HEK293 (cell line): ENCODE data around the gene CACNA1D.

Experiments used
- CTCF ChIA-PET: fragments of 350-600 bp; formaldehyde crosslinking; extraction: SDS; loops from one replicate; lab custom pipeline; 2021; ENCODE audit warnings: antibody characterized with exemption; lab: Yijun Ruan, JAX
- POLR2A ChIA-PET: fragments of 300-600 bp; formaldehyde crosslinking; extraction: SDS; loops from one replicate; lab custom pipeline; 2020; ENCODE audit warnings: antibody characterized with exemption, inconsistent platforms; lab: Yijun Ruan, JAX
- H3K27ac ChIP-seq: fragments of 200-500 bp; sonication (Bioruptor generic); 2 replicates; pipeline ENCODE4 v1.5.1; 2014; ENCODE audit warnings: low read depth, low read length, control low read depth, inconsistent platforms; ENCODE audit errors: extremely low read depth
- H3K36me3 ChIP-seq, 2 experiments: fragments of 200-500 bp in 1 of 2; sonication (Bioruptor generic) in 1 of 2; 1 replicate in 1 of 2; 2 replicates in 1 of 2; pipeline ENCODE4 v1.5.1; 2014 to 2017; ENCODE audit warnings: inconsistent platforms in 2 of 2, low read length in 2 of 2; ENCODE audit not compliant: control insufficient read depth in 2 of 2, insufficient read depth in 1 of 2
- H3K4me1 ChIP-seq: fragments of 200-500 bp; sonication (Bioruptor generic); 2 replicates; pipeline ENCODE4 v1.5.1; 2014; ENCODE audit warnings: mild to moderate bottlenecking, low read length, inconsistent platforms; ENCODE audit not compliant: control insufficient read depth, insufficient read depth
- H3K4me3 ChIP-seq: 2 replicates; pipeline ENCODE4 v1.5.1; 2011; ENCODE audit warnings: low read depth, mild to moderate bottlenecking, control low read depth, low read length, moderate library complexity
- H3K9me3 ChIP-seq: fragments of 200-500 bp; sonication (Bioruptor generic); 2 replicates; pipeline ENCODE4 v1.5.1; 2014; ENCODE audit warnings: low read depth, low read length, inconsistent platforms; ENCODE audit not compliant: control insufficient read depth, insufficient read depth
- GFI1B ChIP-seq: fragments of 450-650 bp; formaldehyde crosslinking; IDR thresholded peaks from 2 replicates; pipeline ENCODE4 v1.5.1; 2016; ENCODE audit warnings: missing biosample characterization, missing genetic modification characterization
- GLIS2 ChIP-seq: fragments of 450-650 bp; formaldehyde crosslinking; IDR thresholded peaks from 2 replicates; pipeline ENCODE4 v1.5.1; 2016; ENCODE audit warnings: missing biosample characterization, missing genetic modification characterization
- HOXD13 ChIP-seq: sonication (generic); formaldehyde crosslinking; IDR thresholded peaks from 2 replicates; pipeline ENCODE4 v1.8.0; 2022; ENCODE audit warnings: missing genetic modification reagents, borderline replicate concordance
- OSR2 ChIP-seq: fragments of 450-650 bp; formaldehyde crosslinking; IDR thresholded peaks from 2 replicates; pipeline ENCODE4 v1.5.1; 2016; ENCODE audit warnings: missing biosample characterization, missing genetic modification characterization
- SP2 ChIP-seq: fragments of 450-650 bp; formaldehyde crosslinking; IDR thresholded peaks from 2 replicates; pipeline ENCODE4 v1.5.1; 2016; ENCODE audit warnings: missing biosample characterization, missing genetic modification characterization
- SP3 ChIP-seq: fragments of 450-650 bp; formaldehyde crosslinking; IDR thresholded peaks from 2 replicates; pipeline ENCODE4 v1.5.1; 2016; ENCODE audit warnings: missing biosample characterization, missing genetic modification characterization
- TCF7L2 ChIP-seq: IDR thresholded peaks from 2 replicates; pipeline ENCODE4 v1.6.1; 2011; ENCODE audit warnings: low read depth, mild to moderate bottlenecking, inconsistent platforms, low read length, moderate library complexity, borderline replicate concordance
- TRIM28 ChIP-seq: IDR thresholded peaks from 2 replicates; pipeline ENCODE4 v1.6.1; 2011; ENCODE audit warnings: low read length, control low read depth, borderline replicate concordance
- ZBTB1 ChIP-seq: fragments of 450-650 bp; formaldehyde crosslinking; IDR thresholded peaks from 2 replicates; pipeline ENCODE4 v1.5.1; 2016; ENCODE audit warnings: missing biosample characterization, missing genetic modification characterization
- ZFP3 ChIP-seq: fragments of 450-650 bp; formaldehyde crosslinking; IDR thresholded peaks from 2 replicates; pipeline ENCODE4 v1.5.1; 2016; ENCODE audit warnings: low read depth, missing biosample characterization, missing genetic modification characterization
- ZNF112 ChIP-seq: fragments of 450-650 bp; formaldehyde crosslinking; IDR thresholded peaks from 2 replicates; pipeline ENCODE4 v1.5.0; 2017; ENCODE audit warnings: missing biosample characterization, missing genetic modification characterization
- ZNF155 ChIP-seq: fragments of 450-650 bp; formaldehyde crosslinking; IDR thresholded peaks from 2 replicates; pipeline ENCODE4 v1.5.1; 2016; ENCODE audit warnings: missing biosample characterization, missing genetic modification characterization
- ZNF16 ChIP-seq: fragments of 450-650 bp; formaldehyde crosslinking; IDR thresholded peaks from 2 replicates; pipeline ENCODE4 v1.5.1; 2016; ENCODE audit warnings: low read depth, missing biosample characterization, missing genetic modification characterization
- ZNF2 ChIP-seq: fragments of 450-650 bp; formaldehyde crosslinking; IDR thresholded peaks from 2 replicates; pipeline ENCODE4 v1.5.1; 2016; ENCODE audit warnings: missing biosample characterization, missing genetic modification characterization
- ZNF214 ChIP-seq: fragments of 450-650 bp; formaldehyde crosslinking; IDR thresholded peaks from 2 replicates; pipeline ENCODE4 v1.5.1; 2017; ENCODE audit warnings: missing biosample characterization, mild to moderate bottlenecking, missing genetic modification characterization, borderline replicate concordance
- ZNF366 ChIP-seq: fragments of 450-650 bp; formaldehyde crosslinking; conservative IDR thresholded peaks from 2 replicates; pipeline ENCODE4 v1.5.1; 2016; ENCODE audit warnings: missing biosample characterization, missing genetic modification characterization
- ZNF514 ChIP-seq: fragments of 450-650 bp; formaldehyde crosslinking; IDR thresholded peaks from 2 replicates; pipeline ENCODE4 v1.5.1; 2016; ENCODE audit warnings: missing biosample characterization, missing genetic modification characterization
- ZNF549 ChIP-seq: fragments of 450-650 bp; IDR thresholded peaks from 2 replicates; pipeline ENCODE4 v1.5.1; 2018; ENCODE audit warnings: missing biosample characterization, missing genetic modification characterization, mild to moderate bottlenecking, inconsistent platforms, moderate library complexity
- ZNF623 ChIP-seq: fragments of 450-650 bp; formaldehyde crosslinking; IDR thresholded peaks from 2 replicates; pipeline ENCODE4 v1.5.1; 2016; ENCODE audit warnings: missing biosample characterization, missing genetic modification characterization
- ZNF626 ChIP-seq: fragments of 450-650 bp; sonication (Bioruptor Pico); formaldehyde crosslinking; IDR thresholded peaks from 2 replicates; pipeline ENCODE4 v1.5.1; 2018; ENCODE audit warnings: missing biosample characterization, missing genetic modification characterization, inconsistent platforms
- ZNF785 ChIP-seq: fragments of 450-650 bp; formaldehyde crosslinking; IDR thresholded peaks from 2 replicates; pipeline ENCODE4 v1.5.1; 2016; ENCODE audit warnings: missing biosample characterization, missing genetic modification characterization
- ZNF830 ChIP-seq: fragments of 450-650 bp; IDR thresholded peaks from 2 replicates; pipeline ENCODE4 v1.5.0; 2018; ENCODE audit warnings: missing biosample characterization, missing genetic modification characterization, low read depth, mild to moderate bottlenecking, moderate library complexity
- ZNF843 ChIP-seq: fragments of 450-650 bp; formaldehyde crosslinking; IDR thresholded peaks from 2 replicates; pipeline ENCODE4 v1.5.1; 2016; ENCODE audit warnings: missing biosample characterization, missing genetic modification characterization
- ZSCAN16 ChIP-seq: fragments of 450-650 bp; formaldehyde crosslinking; IDR thresholded peaks from 2 replicates; pipeline ENCODE4 v1.5.1; 2016; ENCODE audit warnings: missing biosample characterization, missing genetic modification characterization
- TF ChIP-seq, protein P1 (sequence below): fragments of 450-650 bp; formaldehyde crosslinking; IDR thresholded peaks from 2 replicates; pipeline ENCODE4 v1.5.1; 2016; ENCODE audit warnings: missing biosample characterization, missing genetic modification characterization
- TF ChIP-seq, protein P2 (sequence below): fragments of 450-650 bp; formaldehyde crosslinking; IDR thresholded peaks from 2 replicates; pipeline ENCODE4 v1.5.1; 2016; ENCODE audit warnings: missing biosample characterization, missing genetic modification characterization
- TF ChIP-seq, protein P3 (sequence below): fragments of 450-650 bp; formaldehyde crosslinking; IDR thresholded peaks from 2 replicates; pipeline ENCODE4 v1.5.1; 2016; ENCODE audit warnings: missing biosample characterization, missing genetic modification characterization, borderline replicate concordance
- TF ChIP-seq, protein P4 (sequence below): fragments of 450-650 bp; formaldehyde crosslinking; IDR thresholded peaks from 2 replicates; pipeline ENCODE4; 2016; ENCODE audit warnings: missing biosample characterization, missing genetic modification characterization
- TF ChIP-seq, protein P5 (sequence below): fragments of 450-650 bp; formaldehyde crosslinking; IDR thresholded peaks from 2 replicates; pipeline ENCODE4 v1.5.1; 2016; ENCODE audit warnings: missing biosample characterization, missing genetic modification characterization

The CACNA1D gene

DNA sequence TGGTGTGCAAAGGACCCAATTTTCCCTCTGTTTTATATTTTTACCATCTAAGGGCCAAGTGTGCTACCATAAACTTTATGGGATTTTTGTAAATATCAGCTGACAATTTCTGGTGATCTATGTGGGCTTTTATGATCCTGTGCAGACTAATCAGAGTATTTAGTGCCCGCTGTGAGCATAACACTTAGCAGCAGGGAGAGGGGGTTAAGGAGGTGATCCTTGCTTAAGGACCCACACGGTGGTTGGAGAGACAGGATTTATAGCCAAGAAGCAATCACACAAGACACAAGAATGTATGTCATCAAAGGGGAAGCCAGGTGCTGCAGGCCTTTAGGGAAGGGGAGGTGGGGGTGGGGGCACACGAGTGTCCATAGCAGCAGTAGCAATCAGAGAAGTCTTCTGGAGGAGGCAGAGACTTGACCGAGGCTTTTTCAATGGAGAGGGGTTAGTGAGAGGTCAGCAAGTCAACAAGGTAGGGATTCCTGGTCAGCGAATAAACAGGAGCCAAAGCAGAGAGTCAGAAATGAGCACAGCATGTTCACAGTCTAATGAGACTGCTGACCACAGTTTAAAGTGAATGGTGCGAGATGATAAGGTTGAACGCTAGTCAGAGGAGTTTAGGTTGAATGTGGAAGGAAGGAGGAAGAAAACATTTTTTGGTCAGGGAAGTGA, 4.5 kb upstream of the CACNA1D start:
- CTCF ChIA-PET, result interaction anchor here (0.8 kb wide), 1 partner anchor 12 kb away, joined by 3 read pairs; no protein-coding TSS in a partner anchor
- Histone ChIP-seq H3K36me3 (no peaks in the 10 kb centered on the region), H3K4me1 (no peaks in the 10 kb centered on the region), H3K27ac (no peak overlapping the region), H3K9me3 (no peaks in the 10 kb centered on the region), H3K4me3 (no peak overlapping the region)
- POLR2A ChIA-PET, result no interaction called here
- TF ChIP-seq ZNF830 (tag by site-specific recombination), result no peak
- TF ChIP-seq ZNF626, result no peak
- no peak for TF ChIP-seq ZNF623 (tag by site-specific recombination)
- peak; percentile 75 for TF ChIP-seq OSR2
- TF ChIP-seq, protein P1, sequence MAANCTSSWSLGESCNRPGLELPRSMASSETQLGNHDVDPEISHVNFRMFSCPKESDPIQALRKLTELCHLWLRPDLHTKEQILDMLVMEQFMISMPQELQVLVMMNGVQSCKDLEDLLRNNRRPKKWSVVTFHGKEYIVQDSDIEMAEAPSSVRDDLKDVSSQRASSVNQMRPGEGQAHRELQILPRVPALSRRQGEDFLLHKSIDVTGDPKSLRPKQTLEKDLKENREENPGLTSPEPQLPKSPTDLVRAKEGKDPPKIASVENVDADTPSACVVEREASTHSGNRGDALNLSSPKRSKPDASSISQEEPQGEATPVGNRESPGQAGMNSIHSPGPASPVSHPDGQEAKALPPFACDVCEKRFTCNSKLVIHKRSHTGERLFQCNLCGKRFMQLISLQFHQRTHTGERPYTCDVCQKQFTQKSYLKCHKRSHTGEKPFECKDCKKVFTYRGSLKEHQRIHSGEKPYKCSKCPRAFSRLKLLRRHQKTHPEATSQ (tag by site-specific recombination), result no peak
- TF ChIP-seq ZNF2 (tag by site-specific recombination), result no peak
- TF ChIP-seq, protein P2, sequence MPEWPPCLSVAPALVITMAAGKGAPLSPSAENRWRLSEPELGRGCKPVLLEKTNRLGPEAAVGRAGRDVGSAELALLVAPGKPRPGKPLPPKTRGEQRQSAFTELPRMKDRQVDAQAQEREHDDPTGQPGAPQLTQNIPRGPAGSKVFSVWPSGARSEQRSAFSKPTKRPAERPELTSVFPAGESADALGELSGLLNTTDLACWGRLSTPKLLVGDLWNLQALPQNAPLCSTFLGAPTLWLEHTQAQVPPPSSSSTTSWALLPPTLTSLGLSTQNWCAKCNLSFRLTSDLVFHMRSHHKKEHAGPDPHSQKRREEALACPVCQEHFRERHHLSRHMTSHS, result no peak
- no peak for TF ChIP-seq HOXD13 (CRISPR knock-in tag)
- TF ChIP-seq, protein P3, sequence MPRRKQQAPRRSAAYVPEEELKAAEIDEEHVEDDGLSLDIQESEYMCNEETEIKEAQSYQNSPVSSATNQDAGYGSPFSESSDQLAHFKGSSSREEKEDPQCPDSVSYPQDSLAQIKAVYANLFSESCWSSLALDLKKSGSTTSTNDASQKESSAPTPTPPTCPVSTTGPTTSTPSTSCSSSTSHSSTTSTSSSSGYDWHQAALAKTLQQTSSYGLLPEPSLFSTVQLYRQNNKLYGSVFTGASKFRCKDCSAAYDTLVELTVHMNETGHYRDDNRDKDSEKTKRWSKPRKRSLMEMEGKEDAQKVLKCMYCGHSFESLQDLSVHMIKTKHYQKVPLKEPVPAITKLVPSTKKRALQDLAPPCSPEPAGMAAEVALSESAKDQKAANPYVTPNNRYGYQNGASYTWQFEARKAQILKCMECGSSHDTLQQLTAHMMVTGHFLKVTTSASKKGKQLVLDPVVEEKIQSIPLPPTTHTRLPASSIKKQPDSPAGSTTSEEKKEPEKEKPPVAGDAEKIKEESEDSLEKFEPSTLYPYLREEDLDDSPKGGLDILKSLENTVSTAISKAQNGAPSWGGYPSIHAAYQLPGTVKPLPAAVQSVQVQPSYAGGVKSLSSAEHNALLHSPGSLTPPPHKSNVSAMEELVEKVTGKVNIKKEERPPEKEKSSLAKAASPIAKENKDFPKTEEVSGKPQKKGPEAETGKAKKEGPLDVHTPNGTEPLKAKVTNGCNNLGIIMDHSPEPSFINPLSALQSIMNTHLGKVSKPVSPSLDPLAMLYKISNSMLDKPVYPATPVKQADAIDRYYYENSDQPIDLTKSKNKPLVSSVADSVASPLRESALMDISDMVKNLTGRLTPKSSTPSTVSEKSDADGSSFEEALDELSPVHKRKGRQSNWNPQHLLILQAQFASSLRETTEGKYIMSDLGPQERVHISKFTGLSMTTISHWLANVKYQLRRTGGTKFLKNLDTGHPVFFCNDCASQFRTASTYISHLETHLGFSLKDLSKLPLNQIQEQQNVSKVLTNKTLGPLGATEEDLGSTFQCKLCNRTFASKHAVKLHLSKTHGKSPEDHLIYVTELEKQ, result no peak
- no peak for TF ChIP-seq ZNF785
- no peak for TF ChIP-seq ZBTB1 (tag by site-specific recombination)
- peak; percentile 72 for TF ChIP-seq TRIM28
- TF ChIP-seq ZNF214 (tag by site-specific recombination), result no peak
- TF ChIP-seq, protein P4, sequence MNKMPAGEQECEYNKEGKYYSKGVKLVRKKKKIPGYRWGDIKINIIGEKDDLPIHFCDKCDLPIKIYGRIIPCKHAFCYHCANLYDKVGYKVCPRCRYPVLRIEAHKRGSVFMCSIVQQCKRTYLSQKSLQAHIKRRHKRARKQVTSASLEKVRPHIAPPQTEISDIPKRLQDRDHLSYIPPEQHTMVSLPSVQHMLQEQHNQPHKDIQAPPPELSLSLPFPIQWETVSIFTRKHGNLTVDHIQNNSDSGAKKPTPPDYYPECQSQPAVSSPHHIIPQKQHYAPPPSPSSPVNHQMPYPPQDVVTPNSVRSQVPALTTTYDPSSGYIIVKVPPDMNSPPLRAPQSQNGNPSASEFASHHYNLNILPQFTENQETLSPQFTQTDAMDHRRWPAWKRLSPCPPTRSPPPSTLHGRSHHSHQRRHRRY (tag by site-specific recombination), result no peak
- no peak for TF ChIP-seq ZNF549 (tag by site-specific recombination)
- TF ChIP-seq ZNF366, result no peak
- no peak for TF ChIP-seq GLIS2
- TF ChIP-seq SP3 (tag by site-specific recombination), result no peak
- peak; percentile 81; the same call in 1 of the 2 replicates for TF ChIP-seq TCF7L2
- TF ChIP-seq ZNF16 (tag by site-specific recombination), result no peak
- TF ChIP-seq ZNF112, result no peak
- TF ChIP-seq SP2 (tag by site-specific recombination), result no peak
- no peak for TF ChIP-seq ZNF514 (tag by site-specific recombination)
- TF ChIP-seq ZSCAN16 (tag by site-specific recombination), result no peak
- TF ChIP-seq ZFP3 (tag by site-specific recombination), result no peak
- no peak for TF ChIP-seq GFI1B (tag by site-specific recombination)
- TF ChIP-seq, protein P5, sequence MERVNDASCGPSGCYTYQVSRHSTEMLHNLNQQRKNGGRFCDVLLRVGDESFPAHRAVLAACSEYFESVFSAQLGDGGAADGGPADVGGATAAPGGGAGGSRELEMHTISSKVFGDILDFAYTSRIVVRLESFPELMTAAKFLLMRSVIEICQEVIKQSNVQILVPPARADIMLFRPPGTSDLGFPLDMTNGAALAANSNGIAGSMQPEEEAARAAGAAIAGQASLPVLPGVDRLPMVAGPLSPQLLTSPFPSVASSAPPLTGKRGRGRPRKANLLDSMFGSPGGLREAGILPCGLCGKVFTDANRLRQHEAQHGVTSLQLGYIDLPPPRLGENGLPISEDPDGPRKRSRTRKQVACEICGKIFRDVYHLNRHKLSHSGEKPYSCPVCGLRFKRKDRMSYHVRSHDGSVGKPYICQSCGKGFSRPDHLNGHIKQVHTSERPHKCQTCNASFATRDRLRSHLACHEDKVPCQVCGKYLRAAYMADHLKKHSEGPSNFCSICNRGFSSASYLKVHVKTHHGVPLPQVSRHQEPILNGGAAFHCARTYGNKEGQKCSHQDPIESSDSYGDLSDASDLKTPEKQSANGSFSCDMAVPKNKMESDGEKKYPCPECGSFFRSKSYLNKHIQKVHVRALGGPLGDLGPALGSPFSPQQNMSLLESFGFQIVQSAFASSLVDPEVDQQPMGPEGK (tag by site-specific recombination), result no peak
- TF ChIP-seq ZNF843, result peak; percentile 74
- no peak for TF ChIP-seq ZNF155 (tag by site-specific recombination)
